ENCODE results near the gene GALNT18.

GALNT18 gene

GRCh38 chr11:11629368-11629767 is 7.6 kb upstream of the GALNT18 start:
- no peak for DNase-seq (ENCODE audit: extremely low read depth, low read depth)
- TF ChIP-seq CTCF (IDR thresholded peaks at IDR 0.05; ENCODE audit: low read depth, low read length, missing control alignments) = no peak
- H3K4me3 ChIP-seq (replicated peaks; ENCODE audit: low read depth, low read length) = no peak overlapping the region

DNA sequence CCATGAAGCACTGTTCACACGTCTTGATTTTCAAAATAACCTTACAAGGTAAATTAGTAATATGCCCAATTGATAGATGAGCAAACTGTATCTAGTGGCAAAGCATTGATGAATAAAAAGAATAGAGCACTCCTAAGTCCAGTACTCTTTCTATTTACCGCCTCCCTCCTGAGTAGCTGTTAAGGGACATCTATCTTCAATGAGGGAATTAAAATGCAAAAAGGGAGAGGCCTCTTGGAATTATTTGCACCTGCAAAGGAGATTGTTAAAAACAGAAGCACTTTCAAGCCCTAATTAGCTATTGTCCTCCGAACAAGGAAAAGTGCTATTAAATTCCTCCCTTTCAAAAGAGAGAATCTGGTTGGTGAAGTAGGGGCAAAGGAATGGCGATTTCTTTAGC is 6.8 kb upstream of the GALNT18 start:
- H3K4me3 ChIP-seq (replicated peaks; ENCODE audit: low read depth, low read length) = no peak overlapping the region
- TF ChIP-seq CTCF (IDR thresholded peaks at IDR 0.05; ENCODE audit: low read depth, low read length, missing control alignments) = no peak
- no peak for DNase-seq (ENCODE audit: extremely low read depth, low read depth)

GRCh38 chr11:11626128-11626527 is 4.3 kb upstream of the GALNT18 start:
- no peak for DNase-seq (ENCODE audit: extremely low read depth, low read depth)

GRCh38 chr11:11624926-11625325 is 3.1 kb upstream of the GALNT18 start:
- no peak overlapping the region for H3K4me3 ChIP-seq (replicated peaks; ENCODE audit: low read depth, low read length)
- DNase-seq (ENCODE audit: extremely low read depth, low read depth) = no peak
- TF ChIP-seq CTCF (IDR thresholded peaks at IDR 0.05; ENCODE audit: low read depth, low read length, missing control alignments) = no peak

More at GRCh38 chr11:11626128-11626527, 4.3 kb upstream of the GALNT18 start:
- no peak for TF ChIP-seq CTCF (IDR thresholded peaks at IDR 0.05; ENCODE audit: low read depth, low read length, missing control alignments)
- H3K4me3 ChIP-seq (replicated peaks; ENCODE audit: low read depth, low read length) = no peak overlapping the region

- DNase-seq (ENCODE audit: extremely low read depth, low read depth) = no peak
- TF ChIP-seq CTCF (IDR thresholded peaks at IDR 0.05; ENCODE audit: low read depth, low read length, missing control alignments) = no peak
Measured at GRCh38 chr11:11624204-11624603, 2.4 kb upstream of the GALNT18 start.

GRCh38 chr11:11622772-11623171 is 967 bp upstream of the GALNT18 start:
- no peak for DNase-seq (ENCODE audit: extremely low read depth, low read depth)
- TF ChIP-seq CTCF (IDR thresholded peaks at IDR 0.05; ENCODE audit: low read depth, low read length, missing control alignments) = no peak
- no peak overlapping the region for H3K4me3 ChIP-seq (replicated peaks; ENCODE audit: low read depth, low read length)

More at GRCh38 chr11:11624204-11624603, 2.4 kb upstream of the GALNT18 start:
- no peak overlapping the region for H3K4me3 ChIP-seq (replicated peaks; ENCODE audit: low read depth, low read length)

DNA sequence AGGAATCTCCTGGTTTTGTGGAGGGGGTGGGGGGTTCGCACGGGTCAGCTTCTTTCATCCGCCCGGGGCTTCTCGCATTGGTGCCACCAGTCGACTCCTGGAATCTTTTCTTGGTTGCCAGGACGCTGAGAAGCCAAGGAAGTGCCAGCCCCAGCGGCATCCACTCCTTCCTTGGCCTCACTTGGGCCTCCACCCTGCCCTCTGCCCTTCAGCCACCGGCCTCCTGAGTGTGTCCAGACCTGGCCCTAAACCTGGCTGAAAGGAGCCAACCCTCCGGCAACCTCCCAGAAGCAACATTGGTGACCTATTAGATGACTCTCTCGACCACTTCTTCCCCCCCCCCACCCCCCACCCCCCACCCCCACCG is 518 bp upstream of the GALNT18 start:
- no peak for TF ChIP-seq CTCF (IDR thresholded peaks at IDR 0.05; ENCODE audit: low read depth, low read length, missing control alignments)
- H3K4me3 ChIP-seq (replicated peaks; ENCODE audit: low read depth, low read length) = peak overlapping the region; percentile 79
- DNase-seq (ENCODE audit: extremely low read depth, low read depth) = no peak

Measured in HFF-Myc (cell line).